Activated B cell treated with CpG ODN at 0.5 μM for 24 hours (primary cell): Measurements from ENCODE around the gene LAPTM4A. TPM values are rescaled to one million over a fixed set of nuclear protein-coding genes. Genes with fewer than 3 reads are reported as not detected.
"Not testable (repeated sequence)": the region's sequence is repeated elsewhere in the genome, so short reads cannot be mapped to it uniquely, and the experiment has no call there.

Experiments used
- ATAC-seq: fragments of 200-7000 bp; cut with Tn5 transposase; one replicate; pipeline ENCODE4 v1.10.0; 2021; ENCODE audit warnings: low read depth, mild to moderate bottlenecking, moderate library complexity
- CTCF ChIA-PET: fragments of 350-600 bp; sonication (Branson Sonifier 250); formaldehyde crosslinking; loops from one replicate; lab custom pipeline; 2021; ENCODE audit warnings: antibody characterized with exemption; lab: Charles Lee
- POLR2A ChIA-PET: fragments of 350-600 bp; sonication (Branson Sonifier 250); formaldehyde crosslinking; loops from one replicate; lab custom pipeline; 2021; ENCODE audit warnings: antibody characterized with exemption; lab: Charles Lee
- DNase-seq: peaks from one replicate; pipeline ENCODE4 v3.0.0; 2022
- H3K27ac Mint-ChIP-seq: one replicate; pipeline ENCODE4 v1.8.0; 2020; ENCODE audit warnings: mixed read lengths
- H3K27me3 Mint-ChIP-seq: one replicate; pipeline ENCODE4 v1.8.0; 2021; ENCODE audit warnings: mixed read lengths
- H3K36me3 Mint-ChIP-seq: one replicate; pipeline ENCODE4 v1.8.0; 2021; ENCODE audit warnings: low read depth, mixed read lengths
- H3K4me1 Mint-ChIP-seq: one replicate; pipeline ENCODE4 v1.8.0; 2021; ENCODE audit warnings: mixed read lengths
- H3K4me3 Mint-ChIP-seq: one replicate; pipeline ENCODE4 v1.8.0; 2020; ENCODE audit warnings: mild to moderate bottlenecking, mixed read lengths
- H3K9me3 Mint-ChIP-seq: one replicate; pipeline ENCODE4 v1.8.0; 2020; ENCODE audit warnings: mixed read lengths
- CTCF ChIP-seq: fragments of 200-600 bp; IDR thresholded peaks from one replicate; pipeline ENCODE4 v1.8.0; 2022; ENCODE audit warnings: antibody characterized with exemption, mild to moderate bottlenecking
- intact Hi-C: fragments of 100-400 bp; cut with micrococcal nuclease; formaldehyde crosslinking; loops from one replicate; pipeline ENCODE4 v1.15.1; 2024
- total RNA-seq: library from RNA; stranded (reverse); gene quantifications from 2 replicates; pipeline ENCODE4 v1.2.3, GENCODE V29; 2022

The LAPTM4A gene
- total RNA-seq, 1 donor from 2014 or later, result 47.2 TPM

- ChIA-PET CTCF (interaction anchor here (2.5 kb wide), 1 partner anchor 77 kb away, joined by 6 read pairs; no protein-coding TSS in a partner anchor), POLR2A (no interaction called here)
- no peak overlapping the region for H3K27ac Mint-ChIP-seq
- no peaks in the 10 kb centered on the region for H3K4me1 Mint-ChIP-seq
- intact Hi-C loops, result no loop called here
- no peak for DNase-seq
- H3K36me3 Mint-ChIP-seq, result no peaks in the 10 kb centered on the region
- no peak for ATAC-seq
- no peak for TF ChIP-seq CTCF
- no peak overlapping the region for H3K4me3 Mint-ChIP-seq
- H3K9me3 Mint-ChIP-seq, result no peaks in the 10 kb centered on the region
- peaks cover 25% of the 10 kb centered on the region for H3K27me3 Mint-ChIP-seq
Measured at GRCh38 chr2:20092226-20092900, 40.9 kb upstream of the LAPTM4A start.

- Mint-ChIP-seq H3K4me3 (no peak overlapping the region), H3K36me3 (no peaks in the 10 kb centered on the region), H3K9me3 (no peaks in the 10 kb centered on the region), H3K27ac (no peak overlapping the region), H3K4me1 (no peaks in the 10 kb centered on the region), H3K27me3 (peaks cover 25% of the 10 kb centered on the region)
- no peak for TF ChIP-seq CTCF
- DNase-seq, result no peak
- POLR2A ChIA-PET, result no interaction called here
- CTCF ChIA-PET, result interaction anchor here (0.9 to 2.5 kb wide), 2 partner anchors 76 to 570 kb away, joined by 3 to 6 read pairs; no protein-coding TSS in a partner anchor
- ATAC-seq, result no peak
- intact Hi-C loops, result no loop called here
Measured at GRCh38 chr2:20091305-20091991, 40.0 kb upstream of the LAPTM4A start.

- Mint-ChIP-seq H3K36me3 (no peaks in the 10 kb centered on the region), H3K4me1 (no peaks in the 10 kb centered on the region), H3K27me3 (peaks cover 25% of the 10 kb centered on the region), H3K9me3 (no peaks in the 10 kb centered on the region), H3K4me3 (no peak overlapping the region), H3K27ac (no peak overlapping the region)
- no peak for TF ChIP-seq CTCF
- intact Hi-C loops, result no loop called here
- ATAC-seq (no peak), DNase-seq (no peak)
- ChIA-PET CTCF (interaction anchor here (1.2 kb wide), 1 partner anchor 74 kb away, joined by 3 read pairs; no protein-coding TSS in a partner anchor), POLR2A (no interaction called here)
Measured at GRCh38 chr2:20089715-20090464, 38.5 kb upstream of the LAPTM4A start.

GRCh38 chr2:20085909-20086308 lies 34.5 kb upstream of the LAPTM4A start:
- H3K27ac Mint-ChIP-seq, ATAC-seq, H3K36me3 Mint-ChIP-seq, POLR2A ChIA-PET, DNase-seq, intact Hi-C loops, H3K9me3 Mint-ChIP-seq, H3K4me3 Mint-ChIP-seq, H3K4me1 Mint-ChIP-seq, CTCF ChIA-PET: not testable (repeated sequence)
- peaks cover 10% of the 10 kb centered on the region for H3K27me3 Mint-ChIP-seq

GRCh38 chr2:20082812-20083211 lies 31.4 kb upstream of the LAPTM4A start:
- H3K27ac Mint-ChIP-seq, H3K4me3 Mint-ChIP-seq, H3K9me3 Mint-ChIP-seq, DNase-seq, CTCF ChIA-PET, H3K36me3 Mint-ChIP-seq, POLR2A ChIA-PET, intact Hi-C loops, H3K27me3 Mint-ChIP-seq, ATAC-seq, H3K4me1 Mint-ChIP-seq: not testable (repeated sequence)

- H3K27me3 Mint-ChIP-seq, result no peaks in the 10 kb centered on the region
- intact Hi-C loops, result no loop called here
- H3K4me1 Mint-ChIP-seq, result peaks cover 4% of the 10 kb centered on the region
- ATAC-seq (no peak), DNase-seq (no peak)
- no peak overlapping the region for H3K27ac Mint-ChIP-seq
- H3K4me3 Mint-ChIP-seq, result no peak overlapping the region
- ChIA-PET CTCF (no interaction called here), POLR2A (interaction anchor here (0.6 kb wide), 1 partner anchor 21 kb away, joined by 3 read pairs; no protein-coding TSS in a partner anchor)
- H3K9me3 Mint-ChIP-seq, result no peaks in the 10 kb centered on the region
- H3K36me3 Mint-ChIP-seq, result no peaks in the 10 kb centered on the region
- TF ChIP-seq CTCF, result no peak
Measured at GRCh38 chr2:20081841-20082240, 30.4 kb upstream of the LAPTM4A start.
